NB4 (cell line): ENCODE data around the gene ARHGAP28.

Experiments
- POLR2A ChIP-seq: IDR thresholded peaks from 2 replicates; pipeline ENCODE4 v1.6.1; 2011; ENCODE audit warnings: mild to moderate bottlenecking; ENCODE audit not compliant: insufficient read length; ENCODE audit errors: extremely low read depth
- TF ChIP-seq, protein P1 (sequence below): IDR thresholded peaks from one replicate; pipeline ENCODE4 v1.5.1; 2012; ENCODE audit warnings: low read depth, low read length
- TF ChIP-seq, protein P2 (sequence below): IDR thresholded peaks from 2 replicates; pipeline ENCODE4 v1.6.1; 2011; ENCODE audit warnings: low read depth, low read length

DNA sequence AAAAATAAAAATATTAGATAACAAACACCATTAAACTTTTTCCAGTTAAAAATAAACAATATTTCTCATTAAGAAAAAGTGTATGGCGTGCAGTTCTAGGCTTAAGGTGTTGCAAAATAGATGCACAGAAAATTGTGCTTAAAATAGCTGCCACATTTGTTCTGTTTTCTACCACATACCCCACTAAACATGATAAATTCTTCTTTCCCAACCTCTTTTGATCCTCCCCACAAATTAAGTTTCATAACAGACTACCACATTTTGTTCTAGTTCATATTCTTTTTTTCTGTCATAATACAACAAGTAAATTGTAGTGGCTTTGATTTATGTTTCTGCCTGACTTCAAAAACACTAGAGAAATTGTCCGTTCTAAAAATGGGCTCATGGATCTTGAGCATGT lies 64.5 kb downstream of the ARHGAP28 start:
- TF ChIP-seq, protein P1, sequence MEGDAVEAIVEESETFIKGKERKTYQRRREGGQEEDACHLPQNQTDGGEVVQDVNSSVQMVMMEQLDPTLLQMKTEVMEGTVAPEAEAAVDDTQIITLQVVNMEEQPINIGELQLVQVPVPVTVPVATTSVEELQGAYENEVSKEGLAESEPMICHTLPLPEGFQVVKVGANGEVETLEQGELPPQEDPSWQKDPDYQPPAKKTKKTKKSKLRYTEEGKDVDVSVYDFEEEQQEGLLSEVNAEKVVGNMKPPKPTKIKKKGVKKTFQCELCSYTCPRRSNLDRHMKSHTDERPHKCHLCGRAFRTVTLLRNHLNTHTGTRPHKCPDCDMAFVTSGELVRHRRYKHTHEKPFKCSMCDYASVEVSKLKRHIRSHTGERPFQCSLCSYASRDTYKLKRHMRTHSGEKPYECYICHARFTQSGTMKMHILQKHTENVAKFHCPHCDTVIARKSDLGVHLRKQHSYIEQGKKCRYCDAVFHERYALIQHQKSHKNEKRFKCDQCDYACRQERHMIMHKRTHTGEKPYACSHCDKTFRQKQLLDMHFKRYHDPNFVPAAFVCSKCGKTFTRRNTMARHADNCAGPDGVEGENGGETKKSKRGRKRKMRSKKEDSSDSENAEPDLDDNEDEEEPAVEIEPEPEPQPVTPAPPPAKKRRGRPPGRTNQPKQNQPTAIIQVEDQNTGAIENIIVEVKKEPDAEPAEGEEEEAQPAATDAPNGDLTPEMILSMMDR: no peak
- no peak for TF ChIP-seq POLR2A
- TF ChIP-seq, protein P2, sequence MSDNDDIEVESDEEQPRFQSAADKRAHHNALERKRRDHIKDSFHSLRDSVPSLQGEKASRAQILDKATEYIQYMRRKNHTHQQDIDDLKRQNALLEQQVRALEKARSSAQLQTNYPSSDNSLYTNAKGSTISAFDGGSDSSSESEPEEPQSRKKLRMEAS: no peak
